ENCODE results near the gene EPGN.

DNA sequence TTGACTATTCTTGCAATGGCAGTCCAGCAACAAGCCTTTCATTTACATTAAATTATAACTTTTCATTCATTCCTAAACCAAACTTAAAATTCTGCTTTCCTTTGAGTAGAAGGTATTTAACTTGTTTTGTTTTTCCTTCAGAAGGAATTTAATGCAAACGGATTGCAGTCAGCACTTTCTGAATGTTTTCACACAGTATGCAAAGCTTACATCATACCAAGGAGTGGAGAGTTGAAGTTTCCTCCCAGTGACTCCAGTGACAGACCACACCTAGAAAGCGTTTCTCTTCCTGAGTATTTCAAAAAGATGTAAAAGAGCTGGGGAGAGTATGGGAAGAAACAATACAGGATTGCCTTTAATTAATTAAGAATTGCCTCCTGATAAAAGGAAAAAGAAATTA lies 8.1 kb downstream of the EPGN start:
- no peak for TF ChIP-seq EED (CRISPR knock-in tag; IDR thresholded peaks at IDR 0.05)
- TF ChIP-seq, protein P1, sequence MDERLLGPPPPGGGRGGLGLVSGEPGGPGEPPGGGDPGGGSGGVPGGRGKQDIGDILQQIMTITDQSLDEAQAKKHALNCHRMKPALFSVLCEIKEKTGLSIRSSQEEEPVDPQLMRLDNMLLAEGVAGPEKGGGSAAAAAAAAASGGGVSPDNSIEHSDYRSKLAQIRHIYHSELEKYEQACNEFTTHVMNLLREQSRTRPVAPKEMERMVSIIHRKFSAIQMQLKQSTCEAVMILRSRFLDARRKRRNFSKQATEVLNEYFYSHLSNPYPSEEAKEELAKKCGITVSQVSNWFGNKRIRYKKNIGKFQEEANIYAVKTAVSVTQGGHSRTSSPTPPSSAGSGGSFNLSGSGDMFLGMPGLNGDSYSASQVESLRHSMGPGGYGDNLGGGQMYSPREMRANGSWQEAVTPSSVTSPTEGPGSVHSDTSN (CRISPR knock-in tag; IDR thresholded peaks at IDR 0.05): no peak
- TF ChIP-seq ZNF225 (CRISPR knock-in tag; IDR thresholded peaks at IDR 0.05): no peak
- no peak for TF ChIP-seq ARNTL (CRISPR knock-in tag; IDR thresholded peaks at IDR 0.05)
- no peak for TF ChIP-seq MAFF (IDR thresholded peaks at IDR 0.05; ENCODE audit: low read depth, low read length)
- TF ChIP-seq NFATC3 (CRISPR knock-in tag; IDR thresholded peaks at IDR 0.05): no peak
- no peak for TF ChIP-seq HNRNPH1 (optimal IDR thresholded peaks at IDR 0.05; ENCODE audit: low read depth, low read length)
